Measurements from ENCODE around the gene JUNB. TPM values are rescaled to one million over a fixed set of nuclear protein-coding genes. Genes with fewer than 3 reads are reported as not detected.
A peak's percentile ranks its signal among the peaks of the same experiment; 100 is the strongest.

Gene JUNB
- total and polyA plus RNA-seq, 2 of the 13 experiments (the other 11 are each of a cell fraction or from before 2014, with no cell fraction given): 7.7 to 8.2 TPM

DNA sequence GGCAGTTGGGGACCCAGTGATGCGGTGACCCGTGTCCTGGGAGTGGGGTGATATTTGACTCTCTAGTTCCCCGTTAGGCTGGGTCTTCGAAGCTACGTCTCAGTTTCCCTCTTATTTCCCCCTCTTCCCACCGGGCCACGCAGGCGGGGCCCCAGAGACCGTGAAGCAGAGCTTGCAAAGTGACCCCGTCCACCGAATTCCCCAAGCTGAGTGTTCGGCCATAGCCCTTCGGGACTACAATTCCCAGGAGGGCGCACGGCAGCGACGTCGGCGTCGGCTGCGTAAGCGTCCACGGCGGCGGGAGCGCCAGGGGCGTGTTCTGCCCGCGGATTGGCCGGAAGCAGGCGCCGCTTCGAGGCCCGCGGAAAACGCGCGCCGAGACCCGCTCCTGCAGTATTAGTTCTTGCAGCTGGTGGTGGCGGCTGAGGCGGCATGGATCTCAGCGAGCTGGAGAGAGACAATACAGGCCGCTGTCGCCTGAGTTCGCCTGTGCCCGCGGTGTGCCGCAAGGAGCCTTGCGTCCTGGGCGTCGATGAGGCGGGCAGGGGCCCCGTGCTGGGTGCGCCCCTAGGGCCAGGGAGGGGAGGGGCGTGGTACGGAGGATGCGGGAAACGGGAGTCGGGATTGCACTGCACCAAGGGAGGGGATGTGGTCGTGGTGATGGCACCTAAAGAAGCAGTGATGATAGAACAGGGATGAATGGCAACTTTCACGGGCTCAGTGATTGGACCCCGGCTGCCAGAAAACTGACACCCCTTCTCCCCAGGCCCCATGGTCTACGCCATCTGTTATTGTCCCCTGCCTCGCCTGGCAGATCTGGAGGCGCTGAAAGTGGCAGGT lies 15.2 kb downstream of the JUNB start, which contains the start of gene RNASEH2A (continued):
- no peak for TF ChIP-seq ARNT (IDR thresholded peaks at IDR 0.05)
- peak; percentile 25; the same call in 1 of the 2 replicates for TF ChIP-seq RARA (CRISPR knock-in tag; IDR thresholded peaks at IDR 0.05)
- TF ChIP-seq ASH2L (IDR thresholded peaks at IDR 0.05; ENCODE audit: insufficient read length, low read depth, low read length): peak; percentile 75
- no peak for TF ChIP-seq ZZZ3 (CRISPR knock-in tag; IDR thresholded peaks at IDR 0.05; ENCODE audit: borderline replicate concordance)
- peak; percentile 61 for TF ChIP-seq FOSL2 (CRISPR knock-in tag; IDR thresholded peaks at IDR 0.05)
- TF ChIP-seq, protein P1, sequence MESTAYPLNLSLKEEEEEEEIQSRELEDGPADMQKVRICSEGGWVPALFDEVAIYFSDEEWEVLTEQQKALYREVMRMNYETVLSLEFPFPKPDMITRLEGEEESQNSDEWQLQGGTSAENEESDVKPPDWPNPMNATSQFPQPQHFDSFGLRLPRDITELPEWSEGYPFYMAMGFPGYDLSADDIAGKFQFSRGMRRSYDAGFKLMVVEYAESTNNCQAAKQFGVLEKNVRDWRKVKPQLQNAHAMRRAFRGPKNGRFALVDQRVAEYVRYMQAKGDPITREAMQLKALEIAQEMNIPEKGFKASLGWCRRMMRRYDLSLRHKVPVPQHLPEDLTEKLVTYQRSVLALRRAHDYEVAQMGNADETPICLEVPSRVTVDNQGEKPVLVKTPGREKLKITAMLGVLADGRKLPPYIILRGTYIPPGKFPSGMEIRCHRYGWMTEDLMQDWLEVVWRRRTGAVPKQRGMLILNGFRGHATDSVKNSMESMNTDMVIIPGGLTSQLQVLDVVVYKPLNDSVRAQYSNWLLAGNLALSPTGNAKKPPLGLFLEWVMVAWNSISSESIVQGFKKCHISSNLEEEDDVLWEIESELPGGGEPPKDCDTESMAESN (CRISPR knock-in tag; conservative IDR thresholded peaks at IDR 0.05): peak; percentile 90
- TF ChIP-seq SKI (IDR thresholded peaks at IDR 0.05; ENCODE audit: partially characterized antibody): no peak
- peak; percentile 69 for TF ChIP-seq SUZ12 (IDR thresholded peaks at IDR 0.05; ENCODE audit: low read depth, low read length)
- TF ChIP-seq MED8 (CRISPR knock-in tag; IDR thresholded peaks at IDR 0.05; ENCODE audit: insufficient replicate concordance): peak; percentile 84
- TF ChIP-seq, protein P2, sequence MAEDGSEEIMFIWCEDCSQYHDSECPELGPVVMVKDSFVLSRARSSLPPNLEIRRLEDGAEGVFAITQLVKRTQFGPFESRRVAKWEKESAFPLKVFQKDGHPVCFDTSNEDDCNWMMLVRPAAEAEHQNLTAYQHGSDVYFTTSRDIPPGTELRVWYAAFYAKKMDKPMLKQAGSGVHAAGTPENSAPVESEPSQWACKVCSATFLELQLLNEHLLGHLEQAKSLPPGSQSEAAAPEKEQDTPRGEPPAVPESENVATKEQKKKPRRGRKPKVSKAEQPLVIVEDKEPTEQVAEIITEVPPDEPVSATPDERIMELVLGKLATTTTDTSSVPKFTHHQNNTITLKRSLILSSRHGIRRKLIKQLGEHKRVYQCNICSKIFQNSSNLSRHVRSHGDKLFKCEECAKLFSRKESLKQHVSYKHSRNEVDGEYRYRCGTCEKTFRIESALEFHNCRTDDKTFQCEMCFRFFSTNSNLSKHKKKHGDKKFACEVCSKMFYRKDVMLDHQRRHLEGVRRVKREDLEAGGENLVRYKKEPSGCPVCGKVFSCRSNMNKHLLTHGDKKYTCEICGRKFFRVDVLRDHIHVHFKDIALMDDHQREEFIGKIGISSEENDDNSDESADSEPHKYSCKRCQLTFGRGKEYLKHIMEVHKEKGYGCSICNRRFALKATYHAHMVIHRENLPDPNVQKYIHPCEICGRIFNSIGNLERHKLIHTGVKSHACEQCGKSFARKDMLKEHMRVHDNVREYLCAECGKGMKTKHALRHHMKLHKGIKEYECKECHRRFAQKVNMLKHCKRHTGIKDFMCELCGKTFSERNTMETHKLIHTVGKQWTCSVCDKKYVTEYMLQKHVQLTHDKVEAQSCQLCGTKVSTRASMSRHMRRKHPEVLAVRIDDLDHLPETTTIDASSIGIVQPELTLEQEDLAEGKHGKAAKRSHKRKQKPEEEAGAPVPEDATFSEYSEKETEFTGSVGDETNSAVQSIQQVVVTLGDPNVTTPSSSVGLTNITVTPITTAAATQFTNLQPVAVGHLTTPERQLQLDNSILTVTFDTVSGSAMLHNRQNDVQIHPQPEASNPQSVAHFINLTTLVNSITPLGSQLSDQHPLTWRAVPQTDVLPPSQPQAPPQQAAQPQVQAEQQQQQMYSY (CRISPR knock-in tag; IDR thresholded peaks at IDR 0.05): 0 out of 2 replicates have a peak, but pooled peaks have one; percentile 63
- no peak for TF ChIP-seq JUND (CRISPR knock-in tag; IDR thresholded peaks at IDR 0.05)
- TF ChIP-seq PAWR (CRISPR knock-in tag; IDR thresholded peaks at IDR 0.05; ENCODE audit: borderline replicate concordance): peak; percentile 90; the same call in 1 of the 2 replicates
- TF ChIP-seq SP1 (IDR thresholded peaks at IDR 0.05): no peak
- TF ChIP-seq SP1 (CRISPR knock-in tag; IDR thresholded peaks at IDR 0.05): peak; percentile 85
- no peak for TF ChIP-seq MTA3 (CRISPR knock-in tag; IDR thresholded peaks at IDR 0.05)
- TF ChIP-seq ZNF430 (CRISPR knock-in tag; IDR thresholded peaks at IDR 0.05): peak; percentile 96
- TF ChIP-seq SALL2 (CRISPR knock-in tag; IDR thresholded peaks at IDR 0.05): peak; percentile 92
- TF ChIP-seq NFYB (CRISPR knock-in tag; IDR thresholded peaks at IDR 0.05): peak; percentile 82
- TF ChIP-seq ZNF572 (CRISPR knock-in tag; IDR thresholded peaks at IDR 0.05): no peak
- peak; percentile 22; the same call in 1 of the 2 replicates for TF ChIP-seq NCOA2 (CRISPR knock-in tag; IDR thresholded peaks at IDR 0.05)
- no peak for TF ChIP-seq CBX1 (IDR thresholded peaks at IDR 0.05; ENCODE audit: low read depth)
- peak; percentile 67; the same call in 1 of the 2 replicates for TF ChIP-seq ZNF782 (CRISPR knock-in tag; IDR thresholded peaks at IDR 0.05; ENCODE audit: borderline replicate concordance)
- TF ChIP-seq U2AF1 (optimal IDR thresholded peaks at IDR 0.05; ENCODE audit: low read depth, low read length): no peak
- no peak for TF ChIP-seq SRSF4 (IDR thresholded peaks at IDR 0.05; ENCODE audit: low read depth, low read length, poor library complexity, severe bottlenecking)
- TF ChIP-seq DMAP1 (CRISPR knock-in tag; IDR thresholded peaks at IDR 0.05): peak; percentile 74
- TF ChIP-seq ZNF160 (CRISPR knock-in tag; IDR thresholded peaks at IDR 0.05): peak; percentile 89; the same call in 1 of the 2 replicates
- TF ChIP-seq KDM2A (CRISPR knock-in tag; IDR thresholded peaks at IDR 0.05; ENCODE audit: borderline replicate concordance, low read depth): peak; percentile 81
- TF ChIP-seq TGIF2 (CRISPR knock-in tag; IDR thresholded peaks at IDR 0.05): peak; percentile 89; the same call in 1 of the 2 replicates

Data from HepG2 (cell line).